Stimulated activated CD4-positive, alpha-beta T cell treated with anti-CD3 and anti-CD28 coated beads, Interleukin-15, amount 100 ng/mL, for 1 hour (primary cell): ENCODE measurements around the gene FER1L5.

Experiments
- DNase-seq, 2 donors: peaks; one replicate each; pipeline ENCODE4 v3.0.0-alpha.2; 2020; ENCODE audit warnings: low read depth in 1 of 2, low spot score in 1 of 2

Gene FER1L5

DNA sequence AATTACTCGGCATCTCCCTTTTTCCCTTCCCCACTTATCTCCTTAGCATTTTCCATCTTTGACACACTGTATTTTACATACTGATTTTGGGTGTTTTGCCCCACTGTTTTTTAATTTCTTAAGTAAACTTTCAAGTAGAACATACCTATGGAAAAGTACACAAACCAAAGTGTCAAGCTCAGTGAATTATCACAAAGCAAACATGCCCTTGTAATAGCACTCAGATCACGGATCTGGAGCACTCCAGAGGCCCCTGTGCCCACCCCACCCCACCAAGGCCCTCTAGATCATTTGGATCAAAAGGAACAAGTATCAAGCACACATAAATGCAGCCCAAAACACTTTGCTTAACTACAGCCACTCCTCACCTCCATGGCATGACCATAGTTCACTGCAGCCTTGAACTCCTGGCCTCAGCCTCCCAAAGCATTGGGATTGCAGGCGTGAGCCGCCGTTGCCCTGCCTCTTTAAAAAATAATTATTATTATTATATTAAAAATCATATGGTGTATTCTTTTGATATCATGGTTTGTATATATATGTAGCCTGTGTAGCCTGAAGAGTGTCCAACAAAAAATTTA lies 38.1 kb downstream of the FER1L5 start:
- DNase-seq, result no peak

DNA sequence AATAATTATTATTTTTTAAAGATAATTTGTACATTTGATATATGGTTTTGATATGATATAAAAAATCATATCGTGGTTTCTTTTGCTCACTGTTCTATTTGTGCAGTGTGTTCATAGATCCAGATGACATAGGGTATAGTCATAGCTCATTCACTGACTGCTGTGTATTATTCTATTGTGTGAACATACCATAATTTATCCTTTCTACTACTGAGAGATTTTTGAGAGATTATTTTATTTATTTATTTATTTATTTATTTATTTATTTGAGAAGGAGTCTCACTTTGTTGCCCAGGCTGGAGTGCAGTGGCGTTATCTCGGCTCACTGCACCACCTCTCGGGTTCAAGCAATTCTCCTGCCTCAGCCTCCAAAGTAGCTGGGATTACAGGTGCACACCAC lies 39.0 kb downstream of the FER1L5 start:
- no peak for DNase-seq

GRCh38 chr2:96683307-96683706 lies 40.7 kb downstream of the FER1L5 start:
- no peak for DNase-seq

- no peak for DNase-seq
Observed at GRCh38 chr2:96683972-96684820, 41.6 kb downstream of the FER1L5 start.

- no peak for DNase-seq
Observed at GRCh38 chr2:96684883-96685576, 42.5 kb downstream of the FER1L5 start.

GRCh38 chr2:96685577-96686459 lies 43.3 kb downstream of the FER1L5 start:
- no peak for DNase-seq

GRCh38 chr2:96687266-96687665 lies 44.7 kb downstream of the FER1L5 start:
- DNase-seq, result no peak

- DNase-seq, result no peak
Observed at GRCh38 chr2:96687711-96688640, 45.4 kb downstream of the FER1L5 start.

DNA sequence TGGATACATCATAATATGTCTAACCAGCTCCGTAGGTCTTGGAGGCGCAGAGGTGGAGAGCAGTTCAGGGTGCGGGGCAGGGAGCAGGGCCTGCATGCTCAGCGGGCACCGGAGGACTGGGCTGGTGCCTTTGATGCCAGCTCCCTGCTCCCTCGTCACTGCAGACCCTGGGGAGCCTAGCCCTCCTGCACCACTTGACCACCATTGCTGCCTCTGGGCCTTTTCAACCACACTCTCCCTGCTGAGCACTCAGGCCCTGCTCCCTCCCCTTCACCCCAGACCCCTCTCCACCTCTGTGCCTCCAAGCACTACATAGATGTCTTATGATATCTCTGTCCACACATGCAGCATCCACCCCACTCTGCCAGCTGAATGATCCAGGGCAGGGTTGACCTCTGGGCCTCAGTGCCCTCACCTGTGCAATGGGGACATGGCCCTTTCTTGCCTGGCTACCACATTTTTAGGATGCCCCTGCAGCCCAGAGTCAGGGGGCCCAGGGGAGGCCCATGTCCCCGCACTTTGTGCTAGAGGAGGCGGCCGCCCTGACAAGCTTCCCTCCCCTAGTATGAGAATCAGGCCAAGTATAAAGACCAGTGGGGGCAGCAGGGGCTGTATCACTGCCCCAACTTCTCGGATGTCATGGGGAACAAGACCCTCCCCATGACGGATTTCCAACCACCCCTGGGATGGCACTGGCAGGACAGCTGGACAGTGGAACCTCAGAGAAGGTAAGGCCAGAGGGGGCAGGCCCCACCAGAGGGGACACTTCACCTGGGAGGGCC lies 46.3 kb downstream of the FER1L5 start:
- DNase-seq, result no peak

DNA sequence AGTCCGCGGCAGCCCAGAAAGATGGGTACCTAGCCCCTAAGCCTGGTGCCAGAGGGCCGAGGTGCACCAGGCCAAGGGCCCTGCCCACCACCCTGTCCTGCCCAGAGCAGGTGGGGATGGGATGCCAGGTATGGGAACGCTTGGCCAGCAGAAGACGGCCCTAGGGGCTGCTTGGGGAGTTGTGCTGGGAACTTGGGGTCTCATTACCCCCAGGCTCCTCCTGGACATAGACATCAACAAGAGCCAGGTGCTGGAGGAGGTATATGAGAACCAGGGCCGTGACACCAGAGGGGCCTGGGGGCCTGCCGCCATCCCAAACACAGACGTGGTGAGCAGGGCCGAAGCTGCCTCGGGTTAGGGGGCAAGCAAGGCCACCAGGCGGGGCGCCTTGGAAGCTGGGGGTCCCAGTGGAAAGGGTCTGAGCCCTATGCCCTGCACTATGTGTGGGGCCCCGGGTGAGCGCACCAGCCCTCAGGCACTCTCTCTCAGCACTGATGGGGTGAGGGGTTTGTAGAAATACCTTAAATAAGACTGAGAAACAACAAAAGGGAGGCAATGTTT lies 46.9 kb downstream of the FER1L5 start:
- no peak for DNase-seq

DNA sequence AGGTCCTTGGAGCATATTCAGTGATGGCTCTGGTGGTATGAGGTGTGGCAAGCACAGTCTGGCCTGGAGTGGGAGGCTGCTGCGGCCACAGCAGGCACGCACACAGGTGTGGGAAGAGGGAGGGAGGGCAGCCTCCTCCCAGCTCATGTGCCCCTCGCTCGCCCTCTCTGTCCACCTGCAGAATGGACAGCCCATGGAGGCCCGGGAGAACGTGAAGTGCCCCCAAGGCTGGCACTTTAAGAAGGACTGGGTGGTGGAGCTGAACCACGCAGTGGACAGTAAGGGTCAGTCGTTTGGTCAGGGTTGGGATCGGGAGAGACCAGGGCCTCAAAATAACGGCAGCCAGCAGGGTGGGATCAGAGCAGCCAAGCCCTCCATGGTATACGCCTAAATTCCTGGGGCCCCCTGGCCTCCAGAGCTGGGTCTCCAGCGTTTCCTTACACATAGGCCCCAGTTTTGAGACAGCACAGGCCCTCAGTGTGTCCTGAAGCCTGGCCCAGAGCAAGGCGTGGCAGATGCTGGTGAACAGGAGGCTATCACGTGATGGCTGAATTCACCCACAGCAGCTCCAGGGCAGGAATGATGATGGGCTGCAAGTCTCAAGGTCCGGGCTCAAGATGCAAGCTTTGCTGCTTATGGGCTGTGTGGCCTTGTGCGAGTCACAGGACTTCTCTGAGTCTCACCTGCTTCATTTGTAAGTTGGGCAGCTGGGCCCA lies 47.9 kb downstream of the FER1L5 start:
- no peak for DNase-seq

- no peak for DNase-seq
Observed at GRCh38 chr2:96691022-96691612, 48.6 kb downstream of the FER1L5 start.

DNA sequence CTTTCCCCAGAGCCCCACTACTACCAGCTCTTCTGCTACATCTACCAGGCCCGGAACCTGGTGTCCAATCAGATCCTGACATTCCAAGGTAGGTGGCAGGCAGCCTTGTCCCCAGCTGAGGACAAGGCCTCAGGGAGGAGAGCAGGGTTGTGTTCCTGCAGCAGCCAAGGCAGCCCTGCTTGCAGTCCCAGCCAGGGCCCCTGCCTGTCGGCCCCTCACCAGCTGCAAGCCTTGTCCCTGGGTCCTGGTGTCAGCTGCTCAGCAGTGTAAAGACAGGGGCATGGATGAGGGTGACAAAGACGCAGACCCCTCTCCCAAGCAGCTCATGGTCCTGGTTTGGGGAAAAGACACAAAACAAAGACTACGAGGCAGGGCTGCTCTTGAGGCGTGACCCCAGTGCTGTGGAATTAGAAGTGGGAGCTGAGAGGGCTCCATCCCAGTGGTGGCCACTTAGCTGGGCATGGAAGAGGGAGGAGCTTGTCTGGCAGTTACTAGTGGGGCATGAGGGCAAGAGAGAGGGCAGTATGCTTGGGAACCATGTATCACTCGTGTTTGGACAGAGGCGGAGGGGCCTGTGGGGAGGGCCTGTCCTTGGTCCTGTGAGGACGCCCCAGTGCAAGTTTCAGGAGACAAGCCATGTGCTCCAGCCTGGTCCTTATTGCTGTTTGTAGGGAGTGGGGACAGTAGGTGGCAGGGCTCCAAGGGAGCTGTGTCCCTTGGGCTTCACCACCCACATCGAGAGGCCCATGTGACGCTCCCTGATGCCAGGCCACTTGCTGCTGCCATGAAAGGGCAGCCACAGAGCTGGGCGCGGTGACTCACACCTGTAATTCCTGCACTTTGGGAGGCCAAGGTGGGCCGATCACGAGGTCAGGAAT lies 49.8 kb downstream of the FER1L5 start:
- DNase-seq, result no peak

DNA sequence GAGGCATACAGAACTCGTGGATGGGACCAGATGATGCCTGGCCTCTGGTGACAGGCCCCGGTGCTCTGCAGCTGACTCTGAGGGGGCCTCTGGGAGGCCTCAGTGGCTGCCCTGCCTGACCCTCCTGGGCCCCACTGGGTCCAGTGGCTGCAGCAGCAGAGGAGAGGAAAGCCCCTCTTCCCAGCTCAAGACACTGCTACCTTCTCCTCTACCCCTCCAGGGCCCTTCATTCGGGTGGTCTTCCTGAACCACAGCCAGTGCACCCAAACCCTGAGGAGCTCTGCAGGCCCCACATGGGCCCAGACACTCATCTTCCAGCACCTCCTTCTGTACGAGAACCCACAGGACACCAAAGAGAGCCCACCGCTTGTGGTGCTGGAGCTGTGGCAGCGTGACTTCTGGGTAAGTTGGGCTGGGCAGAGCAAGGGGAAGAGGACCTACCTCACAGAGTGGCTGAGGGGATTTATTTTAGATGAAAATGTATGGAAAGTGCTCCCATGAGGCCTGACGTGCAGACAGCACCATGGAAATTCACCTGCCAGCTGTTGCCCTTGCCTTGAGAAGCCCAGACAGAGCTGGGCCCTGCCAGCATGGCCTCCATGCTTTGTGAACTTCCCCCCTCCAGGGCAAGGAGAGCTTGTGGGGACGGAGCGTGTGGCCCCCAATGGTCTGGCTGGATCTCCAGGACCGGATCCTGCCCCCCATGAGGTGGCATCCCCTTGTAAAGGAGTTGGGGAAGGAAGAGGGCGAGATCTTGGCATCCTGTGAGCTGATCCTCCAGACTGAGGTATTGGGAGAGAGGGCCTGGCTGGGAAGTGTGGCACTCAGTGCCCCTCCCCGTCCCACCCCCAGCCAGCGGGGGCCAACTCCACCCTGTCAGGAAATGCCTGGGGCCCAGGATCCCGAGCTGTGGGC lies 51.0 kb downstream of the FER1L5 start:
- DNase-seq, result no peak

GRCh38 chr2:96694279-96694678 lies 51.7 kb downstream of the FER1L5 start:
- no peak for DNase-seq
